Naive thymus-derived CD4-positive, alpha-beta T cell (primary cell): ENCODE data around the gene EFNA1. TPM values are rescaled to one million over a fixed set of nuclear protein-coding genes. Genes with fewer than 3 reads are reported as not detected.
A peak's percentile ranks its signal among the peaks of the same experiment; 100 is the strongest.

ENCODE experiments used
- ATAC-seq: fragments of 150-1000 bp; cut with Tn5 transposase; 2 replicates; pipeline ENCODE4 v1.10.0; 2021; ENCODE audit warnings: mild to moderate bottlenecking, moderate library complexity
- CTCF ChIA-PET: fragments of 350-600 bp; sonication (Branson Sonifier 250); formaldehyde crosslinking; loops from one replicate; lab custom pipeline; 2021; ENCODE audit warnings: antibody characterized with exemption; lab: Charles Lee
- POLR2A ChIA-PET: fragments of 350-600 bp; sonication (Branson Sonifier 250); formaldehyde crosslinking; loops from one replicate; lab custom pipeline; 2021; ENCODE audit warnings: antibody characterized with exemption, inconsistent platforms; lab: Charles Lee
- DNase-seq, 9 donors: peaks; one replicate each; pipeline versions ENCODE4 v3.0.0 to v3.0.0-alpha.2; 2020 to 2022; ENCODE audit warnings: mixed read lengths in 1 of 9
- H3K27ac ChIP-seq: one replicate; pipeline ENCODE4 v1.7.0; 2013; ENCODE audit warnings: mild to moderate bottlenecking, low read depth, low read length, moderate library complexity
- H3K27me3 ChIP-seq, 2 donors: one replicate each; pipeline ENCODE4 v1.7.0; 2013; ENCODE audit warnings: low read length in 2 of 2, mild to moderate bottlenecking in 2 of 2, moderate library complexity in 2 of 2; ENCODE audit not compliant: control insufficient read depth in 2 of 2, insufficient read depth in 2 of 2
- H3K36me3 ChIP-seq, 3 experiments: 1 replicate in 2 of 3; 2 replicates in 1 of 3; pipeline ENCODE4 v1.7.0; 2013; ENCODE audit warnings: low read length in 3 of 3, mild to moderate bottlenecking in 3 of 3, moderate library complexity in 1 of 3; ENCODE audit not compliant: insufficient read depth in 3 of 3, control insufficient read depth in 2 of 3
- H3K4me1 ChIP-seq, 2 donors: one replicate each; pipeline ENCODE4 v1.7.0; 2013; ENCODE audit warnings: low read length in 2 of 2, mild to moderate bottlenecking in 2 of 2, moderate library complexity in 1 of 2; ENCODE audit not compliant: control insufficient read depth in 2 of 2, insufficient read depth in 2 of 2
- H3K4me3 ChIP-seq: 2 replicates; pipeline ENCODE4 v1.7.0; 2013; ENCODE audit warnings: mild to moderate bottlenecking, low read length
- H3K9me3 ChIP-seq, 3 experiments: 1 replicate in 2 of 3; 2 replicates in 1 of 3; pipeline ENCODE4 v1.7.0; 2013; ENCODE audit warnings: low read length in 3 of 3; ENCODE audit not compliant: control insufficient read depth in 2 of 3
- H3K27ac Mint-ChIP-seq, 9 donors: one replicate each; pipeline ENCODE4 v1.8.0; 2020 to 2022; ENCODE audit warnings: mixed read lengths in 9 of 9, mild to moderate bottlenecking in 8 of 9, moderate library complexity in 5 of 9, inconsistent platforms in 2 of 9
- H3K27me3 Mint-ChIP-seq, 5 donors: one replicate each; pipeline ENCODE4 v1.8.0; 2021 to 2022; ENCODE audit warnings: mixed read lengths in 5 of 5, mild to moderate bottlenecking in 1 of 5
- H3K36me3 Mint-ChIP-seq, 5 donors: one replicate each; pipeline ENCODE4 v1.8.0; 2020 to 2022; ENCODE audit warnings: mixed read lengths in 5 of 5, mild to moderate bottlenecking in 3 of 5, inconsistent platforms in 1 of 5
- H3K4me1 Mint-ChIP-seq, 7 donors: one replicate each; pipeline ENCODE4 v1.8.0; 2020 to 2022; ENCODE audit warnings: mixed read lengths in 7 of 7, mild to moderate bottlenecking in 3 of 7, inconsistent platforms in 1 of 7
- H3K4me3 Mint-ChIP-seq, 10 donors: one replicate each; pipeline ENCODE4 v1.8.0; 2020 to 2022; ENCODE audit warnings: mild to moderate bottlenecking in 10 of 10, mixed read lengths in 10 of 10, moderate library complexity in 6 of 10, inconsistent platforms in 2 of 10
- H3K9me3 Mint-ChIP-seq, 11 donors: one replicate each; pipeline ENCODE4 v1.8.0; 2020 to 2022; ENCODE audit warnings: mixed read lengths in 11 of 11, mild to moderate bottlenecking in 4 of 11, inconsistent platforms in 1 of 11, moderate library complexity in 1 of 11
- intact Hi-C, 2 donors: fragments of 100-400 bp; cut with micrococcal nuclease; formaldehyde crosslinking; loops; one replicate each; pipeline ENCODE4 v1.15.1; 2023
- polyA plus RNA-seq, 2 donors: library from polyadenylated mRNA; unstranded; fragments of 300-500 nt; fragmentation: Illumina TruSeq; gene quantifications; one replicate each; pipeline ENCODE4 v1.2.3, GENCODE V29; 2021
- total RNA-seq, 6 experiments: library from RNA in 5 of 6; stranded (reverse) in 5 of 6; gene quantifications; 1 replicate in 5 of 6; 2 replicates in 1 of 6; pipeline ENCODE4 v1.2.3 and lab custom pipeline; 2021 to 2026

The EFNA1 gene
- total and polyA plus RNA-seq, 7 experiments from 2014 or later = 4.0 to 16.8 (median 7.1) TPM; not detected in 1

DNA sequence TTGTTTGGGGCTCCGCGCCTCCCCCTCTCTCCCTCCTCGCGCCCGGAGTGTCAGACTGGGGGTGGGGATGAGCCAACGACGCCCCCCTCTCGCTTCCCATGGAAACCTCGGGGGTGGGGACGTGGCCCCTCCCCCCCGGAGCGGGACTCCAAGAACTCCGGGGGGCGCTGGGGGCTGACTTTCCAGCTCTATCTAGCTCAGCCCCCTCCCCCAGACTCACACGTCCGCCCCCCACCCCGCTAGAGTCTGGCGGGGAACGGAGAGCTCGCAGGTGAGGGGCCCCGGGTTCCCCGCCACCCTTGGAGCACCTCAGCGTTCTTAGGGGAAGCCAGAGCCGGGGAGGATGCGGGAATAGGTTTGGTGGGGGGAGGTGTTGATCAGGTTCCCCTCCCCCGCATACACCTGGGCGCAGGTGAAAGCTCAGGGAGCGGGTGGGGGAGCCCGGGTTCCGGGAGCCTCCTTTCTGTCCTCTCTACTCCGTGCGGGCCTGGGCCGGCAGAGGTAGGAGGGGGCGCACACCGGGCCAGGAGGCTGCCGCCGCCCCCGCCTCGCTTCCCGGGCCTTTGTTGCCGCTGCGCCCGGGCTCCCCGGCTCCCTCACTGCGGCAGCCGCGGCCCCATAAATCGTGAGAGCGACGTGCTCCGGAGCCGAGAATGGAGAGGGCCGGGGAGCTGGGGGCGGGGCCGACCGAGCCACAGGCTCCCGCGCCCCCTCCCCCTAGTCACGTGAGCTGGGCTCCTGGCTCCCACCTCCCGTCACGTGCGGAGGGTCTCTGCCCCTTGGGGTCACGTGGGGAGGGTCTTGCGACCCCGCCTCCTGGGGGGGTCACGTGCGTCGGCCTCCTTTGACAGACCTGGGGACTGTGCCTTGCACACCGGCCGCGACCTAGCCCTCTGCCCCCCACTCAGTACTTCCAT lies 47.1 kb upstream of the EFNA1 start:
- Mint-ChIP-seq H3K27ac (peak overlapping the region in 1 of 9 donors; percentile 60), H3K27me3 (peaks cover 17 to 58% (median 31%) of the 10 kb centered on the region in 5 donors), H3K9me3 (peaks cover 0 to 4% (median 0%) of the 10 kb centered on the region in 11 donors), H3K4me1 (peaks cover 30 to 76% (median 55%) of the 10 kb centered on the region in 7 donors), H3K36me3 (peaks cover 0 to 4% (median 0%) of the 10 kb centered on the region in 5 donors), H3K4me3 (peak overlapping the region; percentile 77 to 92 (median 84))
- POLR2A ChIA-PET = interaction anchor here (0.6 to 1.7 kb wide), 6 partner anchors 9 to 125 kb away, joined by 3 to 5 read pairs (median 4); partner anchors contain the start of genes EFNA4, KRTCAP2 and PBXIP1
- no peaks in the 10 kb centered on the region for H3K9me3 ChIP-seq
- peak overlapping the region; percentile 51 for H3K4me3 ChIP-seq
- CTCF ChIA-PET = interaction anchor here (0.6 to 8.1 kb wide), 5 partner anchors 11 to 610 kb away, joined by 3 to 52 read pairs (median 4); partner anchors contain the start of gene EFNA4
- peaks cover 28 to 31% of the 10 kb centered on the region in 2 donors for H3K27me3 ChIP-seq
- no peak overlapping the region for H3K27ac ChIP-seq
- DNase-seq (peak in 3 of 9 donors; percentile 24 to 52 (median 46)), ATAC-seq (no peak)
- intact Hi-C loops = loop anchor here (5.0 to 10.0 kb wide), 3 partner anchors 57 to 606 kb away; partner anchors contain the start of genes PBXIP1 (in 1 of the 2) and SLC50A1 (in 1 of the 2)
- H3K36me3 ChIP-seq = no peaks in the 10 kb centered on the region
- H3K4me1 ChIP-seq = peaks cover 54 to 55% of the 10 kb centered on the region in 2 donors

GRCh38 chr1:155081472-155082300 lies 46.0 kb upstream of the EFNA1 start:
- CTCF ChIA-PET = interaction anchor here (1.1 to 8.1 kb wide), 4 partner anchors 9 to 29 kb away, joined by 3 to 131 read pairs (median 28); partner anchors contain the start of gene EFNA4
- peak overlapping the region; percentile 51 for H3K4me3 ChIP-seq
- peaks cover 28 to 31% of the 10 kb centered on the region in 2 donors for H3K27me3 ChIP-seq
- peak in 3 of 9 donors; percentile 38 to 52 (median 40) for DNase-seq
- intact Hi-C loops = loop anchor here (5.0 to 10.0 kb wide), 3 partner anchors 56 to 607 kb away; partner anchors contain the start of genes PBXIP1 (in 1 of the 2) and SLC50A1 (in 1 of the 2)
- H3K4me1 Mint-ChIP-seq = peaks cover 30 to 69% (median 56%) of the 10 kb centered on the region in 7 donors
- no peaks in the 10 kb centered on the region for H3K36me3 ChIP-seq
- peaks cover 61 to 63% of the 10 kb centered on the region in 2 donors for H3K4me1 ChIP-seq
- H3K4me3 Mint-ChIP-seq = peak overlapping the region; percentile 77 to 92 (median 84)
- peaks cover 0 to 4% (median 0%) of the 10 kb centered on the region in 11 donors for H3K9me3 Mint-ChIP-seq
- no peak overlapping the region for H3K27ac ChIP-seq
- peaks cover 0 to 4% (median 0%) of the 10 kb centered on the region in 5 donors for H3K36me3 Mint-ChIP-seq
- no peaks in the 10 kb centered on the region for H3K9me3 ChIP-seq
- POLR2A ChIA-PET = interaction anchor here (0.7 to 4.4 kb wide), 6 partner anchors 10 to 126 kb away, joined by 3 to 51 read pairs (median 4); partner anchors contain the start of genes EFNA4, KRTCAP2 and PBXIP1
- H3K27me3 Mint-ChIP-seq = peaks cover 17 to 58% (median 31%) of the 10 kb centered on the region in 5 donors
- peak overlapping the region in 6 of 9 donors; percentile 12 to 76 (median 62) for H3K27ac Mint-ChIP-seq
- no peak for ATAC-seq

GRCh38 chr1:155082301-155083051 lies 45.2 kb upstream of the EFNA1 start:
- peak in 3 of 9 donors; percentile 26 to 47 (median 43) for DNase-seq
- H3K27ac ChIP-seq = no peak overlapping the region
- H3K4me1 ChIP-seq = peaks cover 61 to 63% of the 10 kb centered on the region in 2 donors
- H3K9me3 ChIP-seq = no peaks in the 10 kb centered on the region
- peaks cover 0 to 4% (median 0%) of the 10 kb centered on the region in 11 donors for H3K9me3 Mint-ChIP-seq
- no peak overlapping the region for H3K27ac Mint-ChIP-seq
- no peak for ATAC-seq
- H3K27me3 ChIP-seq = peaks cover 28 to 31% of the 10 kb centered on the region in 2 donors
- peaks cover 17 to 56% (median 31%) of the 10 kb centered on the region in 5 donors for H3K27me3 Mint-ChIP-seq
- intact Hi-C loops = loop anchor here (5.0 to 10.0 kb wide), 3 partner anchors 55 to 608 kb away; partner anchors contain the start of genes PBXIP1 (in 1 of the 2) and SLC50A1 (in 1 of the 2)
- H3K36me3 ChIP-seq = no peaks in the 10 kb centered on the region
- POLR2A ChIA-PET = interaction anchor here (1.1 to 4.4 kb wide), 2 partner anchors 18 to 24 kb away, joined by 3 to 51 read pairs; partner anchors contain the start of gene EFNA4
- CTCF ChIA-PET = interaction anchor here (1.0 to 4.7 kb wide), 3 partner anchors 9 to 21 kb away, joined by 3 to 131 read pairs (median 25); partner anchors contain the start of gene EFNA4
- peak overlapping the region; percentile 55 to 90 (median 70) for H3K4me3 Mint-ChIP-seq
- peaks cover 0 to 4% (median 0%) of the 10 kb centered on the region in 5 donors for H3K36me3 Mint-ChIP-seq
- peaks cover 30 to 61% (median 55%) of the 10 kb centered on the region in 7 donors for H3K4me1 Mint-ChIP-seq
- peak overlapping the region; percentile 51 for H3K4me3 ChIP-seq

GRCh38 chr1:155083052-155083541 lies 44.6 kb upstream of the EFNA1 start:
- no peaks in the 10 kb centered on the region for H3K9me3 ChIP-seq
- ChIA-PET CTCF (interaction anchor here (1.0 to 4.7 kb wide), 3 partner anchors 9 to 21 kb away, joined by 3 to 131 read pairs (median 25); partner anchors contain the start of gene EFNA4), POLR2A (interaction anchor here (1.0 to 4.4 kb wide), 3 partner anchors 11 to 24 kb away, joined by 3 to 51 read pairs (median 3); partner anchors contain the start of gene EFNA4)
- Mint-ChIP-seq H3K9me3 (peaks cover 0 to 4% (median 0%) of the 10 kb centered on the region in 11 donors), H3K27ac (no peak overlapping the region), H3K4me3 (peak overlapping the region in 8 of 10 donors; percentile 60 to 90 (median 70)), H3K27me3 (peaks cover 17 to 52% (median 31%) of the 10 kb centered on the region in 5 donors), H3K36me3 (peaks cover 0 to 4% (median 0%) of the 10 kb centered on the region in 5 donors), H3K4me1 (peaks cover 30 to 55% (median 50%) of the 10 kb centered on the region in 7 donors)
- ATAC-seq (no peak), DNase-seq (no peak)
- no peak overlapping the region for H3K27ac ChIP-seq
- no peak overlapping the region for H3K4me3 ChIP-seq
- no peaks in the 10 kb centered on the region for H3K36me3 ChIP-seq
- H3K27me3 ChIP-seq = peaks cover 28 to 31% of the 10 kb centered on the region in 2 donors
- intact Hi-C loops = loop anchor here (5.0 to 10.0 kb wide), 3 partner anchors 54 to 608 kb away; partner anchors contain the start of genes PBXIP1 (in 1 of the 2) and SLC50A1 (in 1 of the 2)
- H3K4me1 ChIP-seq = peaks cover 61 to 63% of the 10 kb centered on the region in 2 donors
